DOHH2 (cell line): ENCODE measurements around the gene FRS3.

Experiments used
- H3F3A ChIP-seq: fragments of 200-600 bp; sonication (generic), shearing (Covaris generic); 2 replicates; pipeline ENCODE4 v1.6.0; 2016; ENCODE audit warnings: antibody characterized with exemption, mild to moderate bottlenecking; ENCODE audit not compliant: control insufficient read depth, insufficient read depth
- H3K27ac ChIP-seq: fragments of 200-600 bp; sonication (generic); 2 replicates; pipeline ENCODE4 v1.5.1; 2014; ENCODE audit warnings: low read depth, mild to moderate bottlenecking, low read length, moderate library complexity
- H3K27me3 ChIP-seq: fragments of 200-600 bp; sonication (generic); 2 replicates; pipeline ENCODE4 v1.6.1; 2014; ENCODE audit warnings: mild to moderate bottlenecking, low read length, mixed read lengths; ENCODE audit not compliant: control insufficient read depth
- H3K36me3 ChIP-seq: fragments of 200-600 bp; sonication (generic); 2 replicates; pipeline ENCODE4 v1.6.1; 2014; ENCODE audit warnings: mild to moderate bottlenecking, low read length, moderate library complexity, mixed read lengths; ENCODE audit not compliant: control insufficient read depth
- H3K4me1 ChIP-seq: fragments of 200-600 bp; sonication (generic); 2 replicates; pipeline ENCODE4 v1.6.1; 2014; ENCODE audit warnings: mild to moderate bottlenecking, low read length, mixed read lengths; ENCODE audit not compliant: control insufficient read depth
- H3K4me2 ChIP-seq: fragments of 200-600 bp; sonication (generic); 2 replicates; pipeline ENCODE4 v1.6.0; 2014; ENCODE audit warnings: mild to moderate bottlenecking, low read length, moderate library complexity
- H3K4me3 ChIP-seq: fragments of 200-600 bp; sonication (generic); 2 replicates; pipeline ENCODE4 v1.5.1; 2014; ENCODE audit warnings: mild to moderate bottlenecking, low read length, mixed read lengths
- H3K79me2 ChIP-seq: fragments of 200-600 bp; sonication (generic); 2 replicates; pipeline ENCODE4 v1.6.1; 2014; ENCODE audit warnings: mild to moderate bottlenecking, low read length, mixed read lengths; ENCODE audit not compliant: control insufficient read depth
- H3K9me2 ChIP-seq: fragments of 200-600 bp; sonication (generic); replicated peaks from 2 replicates; pipeline ENCODE4 v1.6.1; 2014; ENCODE audit warnings: mild to moderate bottlenecking, low read length, mixed read lengths; ENCODE audit not compliant: control insufficient read depth
- H3K9me3 ChIP-seq: fragments of 200-600 bp; sonication (generic); 2 replicates; pipeline ENCODE4 v1.6.1; 2014; ENCODE audit warnings: antibody characterized with exemption, low read length, mixed read lengths; ENCODE audit not compliant: control insufficient read depth, insufficient read depth
- H4K20me1 ChIP-seq: fragments of 200-600 bp; sonication (generic); 2 replicates; pipeline ENCODE4 v1.6.0; 2014; ENCODE audit warnings: low read depth, mild to moderate bottlenecking, antibody characterized with exemption, low read length, moderate library complexity; ENCODE audit not compliant: control insufficient read depth, insufficient read depth
- CTCF ChIP-seq: fragments of 200-600 bp; sonication (generic); IDR thresholded peaks from one replicate; pipeline ENCODE4 v1.5.1; 2014; ENCODE audit warnings: antibody characterized with exemption, mild to moderate bottlenecking, low read depth, low read length; ENCODE audit not compliant: poor library complexity, severe bottlenecking
- EZH2phosphoT487 ChIP-seq: fragments of 200-600 bp; sonication (generic); IDR thresholded peaks from 2 replicates; pipeline ENCODE4 v1.6.1; 2017; ENCODE audit warnings: borderline replicate concordance, mild to moderate bottlenecking, antibody characterized with exemption, low read length, moderate library complexity, mixed read lengths

The FRS3 gene

GRCh38 chr6:41787219-41787917, 7.7 kb upstream of the FRS3 start, which contains the start of gene TOMM6:
Gene TOMM6 (plus strand): TSS chr6:41787694. CDS start chr6:41787698, 4 bp downstream.
- Histone ChIP-seq H3K4me3 (peak within 1 kb of the TSS; percentile 77), H3F3A (peaks cover 27% of the 10 kb centered on the region), H3K4me1 (peaks cover 34% of the 10 kb centered on the region), H3K9me2 (no peaks in the 10 kb centered on the region), H3K27ac (peak within 1 kb of the TSS; percentile 88), H3K79me2 (peaks cover 42% of the 10 kb centered on the region), H4K20me1 (no peaks in the 10 kb centered on the region; the same call in 1 of the 2 replicates), H3K36me3 (peaks cover 46% of the 10 kb centered on the region), H3K4me2 (peak within 1 kb of the TSS; percentile 93), H3K9me3 (no peaks in the 10 kb centered on the region), H3K27me3 (no peaks in the 10 kb centered on the region)
- peak; percentile 82 for TF ChIP-seq CTCF
- TF ChIP-seq EZH2phosphoT487: no peak

GRCh38 chr6:41786451-41787218, 6.9 kb upstream of the FRS3 start:
- peak overlapping the region; percentile 93 for H3K4me2 ChIP-seq
- H3K27me3 ChIP-seq: no peaks in the 10 kb centered on the region
- peak overlapping the region; percentile 88 for H3K27ac ChIP-seq
- H3K4me3 ChIP-seq: peak overlapping the region; percentile 77
- no peaks in the 10 kb centered on the region for H3K9me2 ChIP-seq
- peaks cover 21% of the 10 kb centered on the region for H3F3A ChIP-seq
- peaks cover 38% of the 10 kb centered on the region for H3K36me3 ChIP-seq
- peaks cover 37% of the 10 kb centered on the region for H3K4me1 ChIP-seq
- no peaks in the 10 kb centered on the region; the same call in 1 of the 2 replicates for H4K20me1 ChIP-seq
- peaks cover 42% of the 10 kb centered on the region for H3K79me2 ChIP-seq
- TF ChIP-seq CTCF (peak; percentile 55), EZH2phosphoT487 (no peak)
- no peaks in the 10 kb centered on the region for H3K9me3 ChIP-seq

GRCh38 chr6:41785689-41786450, 6.2 kb upstream of the FRS3 start:
- no peaks in the 10 kb centered on the region for H3K9me3 ChIP-seq
- no peak for TF ChIP-seq CTCF
- TF ChIP-seq EZH2phosphoT487: no peak
- H3K9me2 ChIP-seq: no peaks in the 10 kb centered on the region
- peaks cover 44% of the 10 kb centered on the region for H3K4me1 ChIP-seq
- H3K27me3 ChIP-seq: peaks cover 2% of the 10 kb centered on the region
- H3K4me2 ChIP-seq: peak overlapping the region; percentile 93
- H4K20me1 ChIP-seq: no peaks in the 10 kb centered on the region; the same call in 1 of the 2 replicates
- H3F3A ChIP-seq: peaks cover 19% of the 10 kb centered on the region
- peaks cover 41% of the 10 kb centered on the region for H3K79me2 ChIP-seq
- H3K36me3 ChIP-seq: peaks cover 31% of the 10 kb centered on the region
- peak overlapping the region; percentile 77 for H3K4me3 ChIP-seq
- H3K27ac ChIP-seq: no peak overlapping the region
